NCI-H82 treated with DMSO at 0.1 percent for 48 hours (cell line): Measurements from ENCODE around the gene ETFBKMT.
"Not testable (repeated sequence)": the region's sequence is repeated elsewhere in the genome, so short reads cannot be mapped to it uniquely, and the experiment has no call there.

Source experiments
- DNase-seq: peaks from one replicate; lab custom pipeline; 2025; ENCODE audit not compliant: unreplicated experiment; lab: John Stamatoyannopoulos, UW

ETFBKMT gene

DNA sequence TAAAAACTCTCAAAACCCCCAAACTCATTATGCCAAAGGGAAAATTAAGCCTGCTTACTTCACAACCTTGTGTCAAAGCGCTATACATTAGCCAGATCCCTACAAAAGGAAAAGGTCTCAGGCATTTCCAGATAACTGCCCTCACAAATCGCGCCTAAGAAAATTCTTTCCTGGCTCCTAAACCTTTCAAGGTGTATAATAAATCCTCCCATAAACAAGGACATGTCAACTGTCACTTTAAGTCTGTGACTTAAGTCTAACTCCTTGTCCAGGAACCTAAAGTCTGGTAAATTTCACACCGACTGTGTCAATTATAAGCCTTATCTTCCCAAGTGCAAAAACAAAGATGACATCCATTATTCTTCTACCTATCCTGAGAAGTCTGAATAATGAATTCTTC, 4.3 kb upstream of the ETFBKMT start:
- no peak for DNase-seq

GRCh38 chr12:31655792-31656191, 3.7 kb upstream of the ETFBKMT start:
- DNase-seq = no peak

- no peak for DNase-seq
Measured at GRCh38 chr12:31658471-31659086, 909 bp upstream of the ETFBKMT start.

DNA sequence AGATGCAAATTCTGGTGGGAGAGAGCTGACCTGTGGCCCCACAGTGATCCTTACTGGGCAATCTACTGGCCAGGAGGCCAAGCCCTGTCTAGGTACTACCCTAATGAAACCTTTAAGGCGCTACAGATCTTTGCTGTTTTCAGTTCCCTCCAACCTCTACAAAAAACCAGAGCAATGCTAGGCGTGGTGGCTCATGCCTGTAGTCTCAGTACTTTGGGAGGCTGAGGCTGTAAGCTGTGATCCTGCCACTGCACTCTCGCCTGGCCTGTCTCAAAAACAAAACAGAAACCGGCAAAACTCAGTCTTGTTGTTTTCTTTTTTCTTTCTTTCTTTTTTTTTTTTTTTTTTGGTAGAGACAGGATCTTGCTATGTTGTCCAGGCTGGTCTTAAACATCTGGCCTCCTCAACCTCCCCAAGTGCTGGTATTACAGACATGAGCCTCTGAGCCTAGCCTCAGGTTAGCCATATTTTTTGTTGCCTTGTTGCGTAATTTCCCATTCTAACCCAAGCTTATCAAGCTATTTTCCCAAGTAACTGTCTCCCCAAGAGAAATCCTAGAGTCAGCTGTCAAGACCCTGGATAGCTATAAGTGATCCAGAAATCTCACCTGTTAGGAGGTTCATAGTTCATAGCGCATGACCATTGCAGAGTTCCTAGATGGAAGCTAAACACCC, 2.8 kb downstream of the ETFBKMT start:
- DNase-seq = no peak

DNA sequence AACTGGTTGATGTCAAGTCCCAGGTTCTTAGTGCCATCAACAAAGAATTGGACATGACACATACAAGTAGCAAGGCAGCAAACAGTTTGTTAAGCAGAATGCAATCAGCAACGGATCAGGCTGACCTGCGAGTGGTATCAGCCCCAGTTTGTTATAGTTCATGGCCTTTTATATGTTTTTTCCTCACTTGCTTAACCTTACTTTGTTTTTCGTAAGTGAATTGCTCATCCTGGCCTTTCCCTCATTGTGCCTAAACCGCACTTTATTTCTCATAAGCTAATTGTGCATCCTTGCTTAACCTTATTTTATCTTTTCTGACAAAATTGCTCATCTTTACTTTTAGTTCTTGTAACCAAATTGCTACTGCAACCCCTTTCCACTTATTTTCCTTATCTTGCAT, 4.1 kb downstream of the ETFBKMT start:
- DNase-seq = no peak

DNA sequence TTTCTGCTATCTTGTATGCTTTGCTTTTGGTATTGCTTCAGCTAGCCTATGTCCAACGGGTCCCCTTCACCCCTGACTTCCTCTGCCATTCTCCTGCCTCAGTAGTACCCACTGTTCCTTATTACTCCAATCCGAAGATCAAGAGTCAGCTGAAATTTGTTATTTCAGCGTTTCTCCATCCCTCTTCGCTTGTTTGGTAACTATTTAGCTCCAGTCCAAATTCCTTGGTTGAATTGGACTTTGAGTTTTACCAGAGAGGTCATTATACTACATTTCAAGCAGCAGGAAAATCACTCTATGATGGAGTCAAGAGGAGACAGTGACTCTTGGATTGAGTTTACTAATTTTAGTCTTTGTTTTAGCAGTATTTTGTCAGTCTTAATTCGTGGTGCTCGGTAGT, 4.5 kb downstream of the ETFBKMT start:
- DNase-seq = no peak

DNA sequence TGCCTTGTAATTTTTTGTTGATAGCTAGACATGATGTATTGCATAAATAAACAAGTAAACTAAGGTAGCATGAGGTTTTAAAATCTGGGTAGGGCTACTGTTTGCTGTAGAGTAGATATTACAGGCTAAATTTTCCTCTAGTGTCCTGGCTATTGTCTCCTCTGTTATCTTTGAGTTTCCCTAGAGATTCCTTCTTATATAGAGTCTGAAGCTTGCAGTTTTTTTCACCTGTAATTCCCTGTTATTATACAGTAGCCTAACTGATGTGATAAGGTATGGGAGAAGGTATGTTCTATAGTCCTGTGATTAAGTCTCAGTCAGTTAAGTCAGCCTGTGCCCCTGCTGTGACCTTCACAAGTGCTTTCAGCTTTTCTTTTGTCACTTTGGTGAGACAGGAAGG, 9.5 kb downstream of the ETFBKMT start:
- no peak for DNase-seq

GRCh38 chr12:31669582-31669981, 10.1 kb downstream of the ETFBKMT start:
- not testable (repeated sequence) for DNase-seq

DNA sequence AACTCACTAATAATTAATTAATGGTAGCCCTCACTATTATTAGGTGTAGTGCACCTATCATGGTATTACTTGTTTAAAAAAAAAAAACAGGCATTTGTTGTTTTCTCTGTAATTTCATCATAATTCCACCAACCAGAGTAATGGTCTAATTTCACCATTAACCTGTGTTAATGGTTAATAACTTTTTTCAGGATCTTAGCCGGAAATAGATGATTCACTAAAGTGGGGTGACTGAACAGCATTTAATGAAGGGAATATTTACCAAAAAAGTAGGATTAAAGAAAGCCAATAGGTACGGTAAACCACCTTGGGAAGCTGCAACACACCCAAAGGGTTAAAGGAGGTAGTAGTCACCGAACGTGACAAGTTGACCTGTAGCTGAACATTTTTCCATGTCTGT, 13.0 kb downstream of the ETFBKMT start:
- no peak for DNase-seq

DNA sequence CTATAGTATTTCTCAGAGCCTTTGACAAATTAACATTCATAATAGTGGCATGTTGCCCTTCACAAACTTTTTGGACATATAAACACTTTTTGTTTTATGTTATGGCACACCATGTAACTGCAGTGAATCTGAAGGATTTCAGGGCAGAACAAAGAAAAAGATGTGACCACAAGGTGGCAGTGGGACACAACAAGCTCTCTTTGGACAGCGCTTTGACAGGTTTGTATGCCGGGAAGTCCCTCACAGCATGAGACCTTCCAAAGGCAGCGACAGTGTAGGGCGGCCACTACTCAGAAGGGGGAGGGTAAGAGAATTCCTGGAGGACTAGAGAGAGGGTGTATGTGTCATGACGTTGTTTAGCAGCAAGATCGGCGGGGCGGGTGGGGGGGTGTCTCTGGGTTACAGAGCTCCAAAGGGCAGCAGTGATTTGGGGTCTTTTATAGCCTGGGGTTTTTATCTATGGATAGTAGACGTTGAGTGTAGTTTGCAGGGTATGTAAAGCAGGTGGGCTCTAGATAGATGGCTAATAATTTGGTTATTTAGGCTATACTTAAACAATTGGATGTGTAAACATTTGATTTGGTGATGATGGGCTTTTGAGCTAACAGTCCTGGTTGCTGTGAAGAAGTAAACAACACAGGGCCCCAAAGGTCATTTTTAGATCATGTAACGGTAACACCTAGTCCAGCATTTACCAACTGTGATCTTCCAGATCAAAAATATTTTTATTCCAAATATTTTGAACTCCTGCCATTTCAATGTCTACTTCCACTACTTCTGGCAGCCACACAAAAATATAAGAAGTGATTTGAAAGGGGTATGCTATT, 22.9 kb downstream of the ETFBKMT start:
- peak; percentile 46 for DNase-seq

DNA sequence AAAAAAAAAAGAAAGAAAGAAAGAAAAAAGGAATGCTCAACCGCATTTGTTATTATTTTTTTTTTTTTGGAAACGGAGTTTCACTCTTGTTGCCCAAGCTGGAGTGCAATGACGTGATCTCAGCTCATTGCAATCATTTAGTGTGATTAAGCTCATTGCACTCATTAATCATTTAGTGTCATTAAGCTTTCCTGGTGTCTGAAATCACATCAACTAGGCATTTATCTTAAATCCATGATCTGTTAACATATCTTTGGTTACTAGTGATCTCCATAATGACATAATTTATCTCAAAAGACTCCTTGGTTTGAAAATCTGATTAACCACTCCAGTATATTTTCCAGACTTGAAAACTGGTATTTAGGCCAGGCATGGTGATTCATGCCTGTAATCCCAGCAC, 26.3 kb downstream of the ETFBKMT start:
- DNase-seq = peak; percentile 50

DNA sequence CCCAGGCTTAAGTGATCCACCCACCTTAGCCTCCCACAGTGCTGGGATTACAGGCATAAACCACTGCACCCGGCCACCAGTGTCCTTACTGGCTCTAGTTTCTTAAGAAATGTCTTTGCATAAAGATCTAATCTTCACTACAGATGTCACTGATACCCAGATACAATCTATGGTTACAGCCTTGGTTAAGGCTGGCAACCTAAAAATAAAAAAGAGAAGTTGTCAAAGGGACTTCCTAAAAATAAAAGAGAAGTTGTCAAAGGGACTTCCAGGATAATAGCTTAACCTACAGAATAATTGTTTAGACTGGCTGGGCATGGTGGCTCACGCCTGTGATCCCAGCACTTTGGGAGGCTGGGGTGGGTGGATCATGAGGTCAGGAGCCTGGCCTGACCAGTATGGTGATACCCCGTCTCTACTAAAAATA, 27.6 kb downstream of the ETFBKMT start:
- no peak for DNase-seq

DNA sequence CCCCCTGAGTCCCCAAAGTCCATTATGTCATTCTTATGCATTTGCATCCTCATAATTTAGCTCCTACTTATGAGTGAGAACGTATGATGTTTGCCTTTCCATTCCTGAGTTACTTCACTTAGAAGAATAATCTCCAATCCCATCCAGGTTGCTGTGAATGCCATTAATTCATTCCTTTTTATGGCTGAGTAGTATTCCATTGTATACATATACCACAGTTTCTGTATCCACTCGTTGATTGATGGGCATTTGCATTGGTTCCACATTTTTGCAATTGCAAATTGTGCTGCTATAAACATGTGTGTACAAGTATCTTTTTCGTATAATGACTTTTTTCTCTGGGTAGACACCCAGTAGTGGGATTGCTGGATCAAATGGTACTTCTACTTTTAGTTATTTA, 30.4 kb downstream of the ETFBKMT start:
- not testable (repeated sequence) for DNase-seq

DNA sequence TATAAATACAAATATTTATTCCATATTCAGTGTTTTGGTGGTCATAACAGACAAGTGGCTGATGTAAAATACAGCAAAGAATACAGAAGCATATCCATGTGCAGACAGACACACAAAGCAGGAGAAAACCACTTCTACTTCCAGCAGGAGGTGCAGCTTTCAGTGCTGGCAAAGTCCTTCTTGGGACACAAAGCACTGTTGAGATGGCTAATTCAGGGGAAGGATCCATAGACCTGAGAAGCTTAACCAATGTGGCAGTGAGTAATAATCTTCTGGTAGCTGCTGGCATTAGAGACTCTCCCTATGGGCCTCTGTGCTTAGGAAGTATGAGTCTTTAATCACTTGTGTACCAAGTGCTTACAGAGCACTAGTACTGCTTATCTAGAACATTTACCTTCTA, 42.6 kb downstream of the ETFBKMT start:
- peak; percentile 20 for DNase-seq

DNA sequence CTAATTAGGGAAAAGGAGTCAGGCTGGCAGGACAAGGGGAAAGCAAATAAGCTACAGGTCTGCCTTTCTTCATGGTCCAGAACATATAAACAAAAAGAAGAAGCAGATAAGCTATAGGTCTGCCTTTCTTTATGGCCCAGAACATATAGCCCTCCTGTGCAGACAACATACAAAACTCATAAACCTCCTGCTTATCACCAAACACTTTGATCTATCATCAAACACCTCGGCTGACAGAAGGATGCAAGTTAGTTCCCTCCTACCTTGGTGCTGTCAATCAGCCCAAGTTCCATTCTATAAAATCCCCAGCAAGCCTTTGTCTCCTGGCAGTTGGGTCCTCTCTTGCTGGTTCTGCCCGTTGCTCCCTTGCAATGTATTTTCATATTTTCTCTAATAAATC, 46.1 kb downstream of the ETFBKMT start:
- no peak for DNase-seq

DNA sequence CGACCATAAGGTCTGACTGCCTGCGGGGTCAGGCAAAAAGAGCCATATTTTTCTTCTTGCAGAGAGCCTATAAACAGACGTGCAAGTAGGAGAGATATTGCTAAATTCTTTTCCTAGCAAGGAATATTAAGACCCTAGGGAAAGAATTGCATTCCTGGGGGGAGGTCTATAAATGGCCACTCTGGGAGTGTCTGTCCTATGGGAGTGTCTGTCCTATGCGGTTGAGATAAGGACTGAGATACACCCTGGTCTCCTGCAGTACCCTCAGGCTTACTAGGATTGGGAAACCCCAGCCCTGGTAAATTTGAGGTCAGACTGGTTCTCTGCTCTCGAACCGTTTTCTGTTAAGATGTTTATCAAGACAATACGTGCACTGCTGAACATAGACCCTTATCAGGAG, 48.6 kb downstream of the ETFBKMT start:
- not testable (repeated sequence) for DNase-seq

DNA sequence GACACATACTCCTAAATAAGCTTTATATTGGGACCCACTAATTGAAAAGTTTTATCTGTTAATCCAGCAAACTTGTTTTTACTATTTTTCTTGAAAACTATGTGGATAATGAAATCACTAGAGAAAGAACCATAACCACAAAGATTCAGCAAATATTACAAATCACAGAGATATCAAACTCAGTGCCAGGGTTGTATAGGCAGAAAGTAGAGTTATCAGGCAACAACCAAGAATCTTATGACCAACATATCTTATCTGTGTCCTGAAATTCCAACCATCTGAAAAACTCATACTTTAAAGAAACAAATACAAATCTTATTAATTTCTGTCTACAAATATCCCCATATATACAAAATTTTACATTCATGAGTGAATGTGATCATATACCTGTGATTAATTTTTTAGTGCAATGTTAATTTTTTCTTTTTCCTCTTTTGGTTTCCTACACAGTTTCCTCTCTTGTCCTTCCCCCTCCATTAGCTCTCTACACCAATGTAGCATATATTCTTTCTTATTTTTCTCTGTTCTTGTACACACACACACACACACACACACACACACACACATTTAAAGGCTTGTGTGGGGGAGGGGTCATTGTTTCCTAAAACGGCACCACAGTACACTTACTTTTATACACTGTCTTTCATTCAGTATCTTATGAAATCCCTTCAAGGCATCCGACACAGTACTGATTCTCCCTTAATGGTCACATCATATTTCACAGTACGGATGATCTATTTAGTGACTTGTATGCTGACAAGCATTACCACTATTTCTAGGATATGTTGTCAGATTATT, 50.7 kb downstream of the ETFBKMT start:
- DNase-seq = no peak

- DNase-seq = no peak
Measured at GRCh38 chr12:31712877-31713276, 53.4 kb downstream of the ETFBKMT start.

GRCh38 chr12:31714406-31715271, 55.2 kb downstream of the ETFBKMT start:
- no peak for DNase-seq

DNA sequence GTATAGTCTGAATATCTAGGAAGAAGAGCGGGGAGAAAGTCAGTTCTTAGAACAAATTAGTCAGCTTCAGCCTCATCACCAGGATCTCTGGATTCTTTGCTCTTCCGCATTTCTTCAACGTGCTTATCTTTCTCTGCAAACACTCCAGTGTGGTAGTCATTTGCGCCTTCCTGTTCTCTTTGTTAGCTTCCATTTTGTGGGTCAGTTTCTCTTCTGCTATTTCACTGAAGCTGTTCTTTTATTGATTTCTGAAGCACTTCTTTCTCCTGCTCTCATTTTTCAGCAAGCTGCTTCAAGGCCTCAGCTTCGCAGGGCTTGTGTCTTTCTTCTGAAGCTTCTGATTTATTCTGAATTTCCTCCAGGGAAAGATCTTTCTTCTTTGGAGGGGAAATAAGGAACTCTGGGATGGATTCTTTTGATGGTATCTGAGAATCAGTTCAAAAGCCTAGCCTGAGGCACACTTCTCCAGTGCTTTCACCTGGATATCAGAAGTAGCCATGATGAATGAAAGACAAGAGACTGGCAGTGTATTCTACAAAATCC, 55.9 kb downstream of the ETFBKMT start:
- DNase-seq = no peak
